NCI-H2196 (cell line): ENCODE data around the gene CNOT3.
"Not testable (repeated sequence)": the region's sequence is repeated elsewhere in the genome, so short reads cannot be mapped to it uniquely, and the experiment has no call there.

Experiments
- DNase-seq: peaks from one replicate; lab custom pipeline; 2025; ENCODE audit not compliant: unreplicated experiment; lab: John Stamatoyannopoulos, UW

CNOT3 gene

DNA sequence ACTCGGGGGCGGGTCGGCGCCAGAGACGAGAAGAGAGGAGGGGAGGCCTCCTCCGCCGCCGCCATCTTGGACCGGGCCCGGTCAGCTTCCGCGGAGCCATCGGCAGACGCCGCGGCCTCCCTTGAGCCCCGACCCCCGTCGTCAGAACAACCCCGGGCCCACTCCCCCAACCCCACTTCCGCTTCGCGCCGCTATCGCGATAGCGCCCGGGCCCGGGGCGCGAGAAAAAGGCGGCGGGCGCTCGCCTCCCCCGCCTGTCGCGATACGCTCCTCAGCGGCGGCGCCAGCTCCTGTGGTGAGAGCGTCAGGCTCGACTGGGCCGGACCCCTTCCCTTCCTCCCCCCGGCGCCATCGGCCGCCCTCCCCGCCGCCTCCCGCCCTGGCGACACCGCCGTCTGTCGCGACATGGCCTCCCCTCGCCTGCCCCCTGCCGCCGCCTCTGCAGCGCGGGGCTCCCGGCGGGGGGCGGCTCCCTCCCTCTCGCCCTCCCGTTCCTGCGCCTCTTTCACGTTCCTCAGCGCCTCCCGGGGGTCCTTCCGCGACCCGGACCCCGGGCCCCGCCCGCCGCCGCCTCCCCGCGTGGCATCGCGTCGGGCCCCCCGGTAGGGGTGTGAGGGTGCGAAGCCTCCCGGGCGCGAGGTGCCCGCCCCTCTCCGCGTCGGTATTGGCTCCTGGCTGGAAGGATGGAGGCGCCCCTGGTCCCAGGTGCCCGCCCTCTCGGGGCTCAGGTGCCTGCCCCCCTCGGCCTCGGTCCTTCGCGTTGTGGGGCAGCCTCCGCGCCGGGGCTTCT lies at the start of gene CNOT3:
Gene CNOT3 (plus strand): TSS at position 64 of the 790 bp plus-strand sequence. CDS start 5,217 bp downstream, outside the sequence.
- no peak for DNase-seq

DNA sequence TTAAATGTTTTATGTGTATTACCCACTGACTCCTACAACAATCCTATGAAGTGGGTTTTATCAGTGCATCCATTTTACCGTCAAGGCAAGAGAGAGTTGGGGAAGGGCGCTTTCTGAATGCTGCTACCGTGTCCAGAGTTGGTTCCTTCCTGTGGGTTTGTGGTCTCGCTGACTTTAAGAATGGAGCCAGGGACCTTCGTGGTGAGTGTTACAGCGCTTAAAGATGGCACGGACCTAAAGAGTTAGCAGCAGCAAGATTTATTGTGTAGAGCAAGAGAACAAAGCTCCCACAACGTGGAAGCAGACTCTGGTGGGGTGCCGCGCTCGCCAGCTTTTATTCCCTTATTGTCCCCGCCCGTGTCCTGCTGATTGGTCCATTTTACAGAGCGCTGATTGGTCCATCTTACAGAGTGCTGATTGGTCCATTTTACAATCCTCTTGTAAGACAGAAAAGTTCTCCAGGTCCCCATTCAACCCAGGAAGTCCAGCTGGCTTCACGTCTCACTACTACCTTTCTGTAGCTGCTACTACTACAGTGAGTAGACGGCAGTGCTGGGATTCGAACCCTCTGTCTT lies 43.0 kb upstream of the CNOT3 start:
- no peak for DNase-seq

DNA sequence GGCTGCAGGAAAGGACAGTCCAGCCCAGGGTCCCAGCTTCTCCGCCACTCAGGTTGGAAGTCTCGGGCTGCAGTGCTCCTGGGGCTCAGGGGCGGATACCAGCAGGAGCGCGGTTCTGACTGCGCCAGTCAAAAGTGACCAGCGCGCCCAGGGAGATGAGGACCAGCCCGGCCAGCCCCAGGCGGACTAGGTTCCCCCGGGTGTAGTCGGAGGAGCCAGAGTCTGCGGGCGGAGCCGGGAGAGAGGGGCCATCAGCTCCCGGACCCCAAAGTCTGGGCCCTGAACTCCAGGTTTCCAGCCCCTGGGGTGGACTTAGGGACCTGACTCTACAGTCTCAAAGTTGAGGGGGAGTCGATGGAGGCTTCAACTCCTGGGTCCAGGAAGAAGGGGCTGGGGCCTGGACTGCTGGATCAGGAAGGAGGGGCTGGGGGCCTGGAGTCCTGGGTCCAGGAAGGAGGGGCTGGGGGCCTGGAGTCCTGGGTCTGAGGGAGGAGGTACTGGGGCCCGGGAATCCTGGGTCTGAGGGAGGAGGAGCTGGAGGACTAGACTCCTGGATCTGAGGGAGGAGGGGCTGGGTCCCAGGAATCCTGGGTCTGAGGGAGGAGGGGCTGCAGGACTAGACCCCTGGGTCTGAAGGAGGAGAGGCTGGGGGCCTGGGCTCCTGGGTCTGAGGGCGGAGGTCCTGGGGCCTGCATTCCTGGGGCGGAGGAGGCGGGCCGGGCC lies 42.3 kb upstream of the CNOT3 start:
- no peak for DNase-seq

DNA sequence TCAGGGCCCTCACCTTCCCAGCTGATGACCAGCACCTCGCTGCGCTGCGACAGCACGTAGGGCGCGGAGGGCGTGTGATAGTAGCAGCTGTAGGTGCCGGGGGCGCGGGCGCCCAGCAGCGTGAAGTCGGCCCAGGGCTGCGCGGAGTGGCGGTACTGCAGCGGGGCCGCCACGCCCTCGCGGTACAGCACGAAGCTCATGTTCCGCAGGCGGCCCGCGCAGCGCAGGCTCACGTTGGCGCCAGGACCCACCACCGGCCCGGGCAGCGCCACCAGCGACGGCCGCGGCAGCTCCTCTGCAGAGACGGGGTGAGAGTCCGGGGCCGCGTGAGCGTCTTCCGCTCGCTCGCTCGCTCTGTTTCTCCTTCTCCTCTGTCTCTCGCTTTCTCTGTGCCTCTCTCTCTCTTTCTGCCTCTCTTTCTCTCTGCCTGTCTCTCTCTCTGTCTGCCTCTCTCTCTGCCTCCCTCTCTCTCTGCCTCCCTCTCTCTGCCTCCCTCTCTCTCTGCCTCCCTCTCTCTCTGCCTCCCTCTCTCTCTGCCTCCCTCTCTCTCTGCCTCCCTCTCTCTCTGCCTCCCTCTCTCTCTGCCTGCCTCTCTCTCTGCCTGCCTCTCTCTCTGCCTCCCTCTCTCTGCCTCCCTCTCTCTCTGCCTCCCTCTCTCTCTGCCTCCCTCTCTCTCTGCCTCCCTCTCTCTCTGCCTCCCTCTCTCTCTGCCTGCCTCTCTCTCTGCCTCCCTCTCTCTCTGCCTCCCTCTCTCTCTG lies 41.5 kb upstream of the CNOT3 start:
- DNase-seq: not testable (repeated sequence)

DNA sequence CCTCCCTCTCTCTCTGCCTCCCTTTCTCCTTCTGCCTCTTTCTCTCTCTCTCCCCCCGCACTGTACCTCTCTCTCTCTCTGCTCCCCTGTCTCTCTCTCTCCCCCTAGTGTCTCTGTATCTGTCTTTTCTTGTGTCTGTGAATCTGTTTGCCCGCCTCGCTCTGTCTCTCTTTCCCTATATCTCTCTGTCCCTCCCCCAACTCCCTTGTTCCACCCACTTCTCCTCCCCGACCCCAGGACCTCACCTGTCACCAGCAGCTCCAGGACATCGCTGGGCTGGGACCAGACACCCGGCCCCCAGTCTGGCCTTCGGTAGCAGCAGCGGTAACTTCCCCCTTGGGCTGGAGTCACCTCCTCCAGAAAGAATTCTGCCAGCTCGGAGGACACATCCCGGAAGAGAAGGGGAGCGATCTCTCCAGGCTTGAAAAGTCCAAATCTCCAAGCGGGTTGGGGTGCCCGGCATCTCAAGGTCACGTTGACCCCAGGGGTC lies 40.9 kb upstream of the CNOT3 start:
- no peak for DNase-seq

DNA sequence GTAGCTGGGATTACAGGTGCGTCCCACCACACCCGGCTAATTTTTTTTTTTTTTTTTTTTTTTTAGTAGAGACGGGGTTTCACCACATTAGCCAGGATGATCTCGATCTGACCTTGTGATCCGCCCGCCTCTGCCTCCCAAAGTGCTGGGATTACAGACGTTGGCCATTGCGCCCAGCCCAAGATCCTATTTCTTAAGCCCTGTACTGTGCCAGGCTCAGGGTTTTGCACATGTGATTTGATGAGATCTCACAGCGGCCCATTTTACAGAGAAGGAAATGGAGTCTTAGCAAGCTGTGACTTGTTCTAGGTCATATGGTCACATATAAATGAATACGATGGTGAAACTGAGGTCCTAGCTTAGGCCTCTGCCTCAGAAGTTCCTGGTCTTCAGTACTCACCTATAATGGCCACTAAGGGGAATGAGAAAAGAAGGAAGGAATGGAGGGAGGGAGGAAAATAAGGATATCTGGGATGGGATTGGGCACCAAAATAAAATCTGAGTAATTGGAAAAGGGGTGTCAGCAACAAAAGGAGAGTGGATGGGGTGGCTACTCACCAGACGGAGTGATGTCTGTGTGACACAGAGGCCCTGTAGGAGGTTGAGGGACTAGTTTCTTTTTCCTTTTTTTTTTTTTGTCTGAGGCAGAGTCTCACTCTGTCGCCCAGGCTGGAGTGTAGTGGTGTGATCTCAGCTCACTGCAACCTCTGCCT lies 38.2 kb upstream of the CNOT3 start:
- no peak for DNase-seq

DNA sequence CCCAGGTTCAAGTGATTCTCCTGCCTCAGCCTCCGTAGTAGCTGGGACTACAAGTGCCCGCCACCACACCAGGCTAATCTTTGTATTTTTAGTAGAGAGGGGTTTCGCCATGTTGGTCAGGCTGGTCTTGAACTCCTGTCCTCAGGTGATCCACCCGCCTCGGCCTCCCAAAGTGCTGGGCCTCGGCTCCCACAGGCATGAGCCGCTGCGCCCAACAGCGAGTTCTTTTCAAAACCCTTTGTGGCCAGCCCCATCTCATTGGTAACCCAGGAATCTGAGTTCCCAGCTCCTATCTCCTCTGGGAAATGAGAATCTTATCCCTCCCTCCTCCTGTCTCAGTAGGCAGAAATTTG lies 37.7 kb upstream of the CNOT3 start:
- not testable (repeated sequence) for DNase-seq

DNA sequence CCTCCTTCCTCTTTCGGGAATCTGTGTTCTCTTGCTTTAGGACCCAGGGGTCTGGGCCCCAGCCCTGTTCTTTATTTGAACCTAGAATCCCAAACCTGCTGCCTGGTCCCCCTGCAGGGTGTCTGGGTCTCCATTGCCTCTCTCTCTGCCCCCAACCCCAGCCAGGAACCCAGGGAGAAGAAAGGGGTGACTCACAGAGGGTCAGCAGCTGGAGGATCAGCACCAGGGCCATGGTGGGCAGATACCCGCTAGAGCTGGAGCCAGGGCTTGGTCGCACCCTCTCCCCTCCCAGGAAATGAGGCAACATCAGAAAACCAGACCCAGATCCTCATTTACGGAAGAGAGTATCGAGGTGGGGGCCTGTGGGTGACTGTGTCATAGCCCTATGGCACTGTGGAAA lies 37.0 kb upstream of the CNOT3 start, which contains the start of gene OSCAR:
Gene OSCAR (minus strand): TSS at position 243 of the 400 bp plus-strand sequence. CDS start 11 bp downstream, at position 232.
- no peak for DNase-seq

DNA sequence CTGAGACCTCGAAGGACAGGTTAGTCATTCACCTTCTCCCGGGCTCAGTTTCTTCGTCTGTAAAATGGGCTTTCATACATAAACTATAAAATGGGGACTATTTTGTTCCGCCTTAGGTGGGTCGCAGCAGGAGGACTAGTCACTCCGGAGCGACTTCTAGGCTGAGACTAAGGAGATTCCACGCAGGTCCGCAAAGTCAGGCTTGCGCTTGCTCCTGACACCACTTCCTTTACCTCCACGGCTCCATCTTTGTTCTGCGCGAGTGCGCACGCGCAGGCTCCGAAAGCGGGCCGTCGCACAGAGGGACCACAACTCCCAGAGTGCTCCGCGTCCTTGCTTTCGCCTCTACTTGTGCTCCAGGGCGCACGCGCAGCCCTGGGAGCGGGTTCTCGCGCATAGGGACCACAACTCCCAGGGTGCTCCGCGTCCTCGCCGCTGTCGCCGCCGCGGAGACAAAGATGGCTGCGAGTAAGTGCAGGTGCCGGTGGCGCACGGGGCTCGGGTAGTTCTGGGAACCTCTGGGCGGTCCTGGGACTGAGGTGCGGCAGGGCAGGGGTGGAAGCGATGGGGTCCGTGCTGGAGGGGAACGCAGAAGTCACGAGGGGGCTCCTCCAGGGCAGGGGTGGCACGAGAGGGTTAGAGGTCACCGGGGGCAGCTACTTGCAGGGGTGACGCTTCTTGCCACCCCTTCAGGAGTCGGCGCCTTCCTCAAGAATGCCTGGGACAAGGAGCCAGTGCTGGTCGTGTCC lies 35.0 kb upstream of the CNOT3 start, which contains the start of gene NDUFA3:
Gene NDUFA3 (plus strand): TSS at position 435 of the 749 bp plus-strand sequence. CDS start 24 bp downstream, at position 459.
- peak; percentile 98 for DNase-seq

DNA sequence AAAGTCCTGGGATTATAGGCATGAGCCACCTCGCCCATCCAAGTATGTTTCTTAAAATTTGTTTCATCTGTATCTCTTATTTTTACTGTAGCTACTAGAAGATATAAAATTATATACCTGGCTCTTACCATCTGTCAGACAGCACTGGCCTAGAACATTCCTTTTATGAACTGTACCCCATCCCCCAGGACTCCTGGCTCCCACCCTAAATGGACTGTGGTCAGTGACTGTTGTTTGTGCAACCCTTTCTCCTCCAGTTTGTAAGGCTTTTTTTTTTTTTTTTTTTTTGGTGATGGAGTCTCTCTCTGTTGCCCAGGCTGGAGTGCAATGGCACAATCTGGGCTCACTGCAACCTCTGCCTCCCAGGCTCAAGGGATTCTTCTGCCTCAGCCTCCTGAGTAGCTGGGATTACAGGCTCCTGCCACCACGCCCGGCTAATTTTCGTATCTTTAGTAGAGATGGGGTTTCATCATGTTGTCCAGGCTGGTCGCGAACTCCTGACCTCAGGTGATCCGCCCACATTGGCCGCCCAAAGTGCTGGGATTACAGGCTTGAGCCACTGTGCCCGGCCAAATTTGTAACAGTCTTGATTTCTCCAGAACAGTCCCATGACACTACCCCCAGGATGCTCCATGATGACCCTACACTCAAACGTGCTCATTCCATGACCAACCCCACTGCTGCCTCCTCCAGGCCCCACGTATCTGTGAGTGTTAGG lies 32.4 kb upstream of the CNOT3 start:
- no peak for DNase-seq

DNA sequence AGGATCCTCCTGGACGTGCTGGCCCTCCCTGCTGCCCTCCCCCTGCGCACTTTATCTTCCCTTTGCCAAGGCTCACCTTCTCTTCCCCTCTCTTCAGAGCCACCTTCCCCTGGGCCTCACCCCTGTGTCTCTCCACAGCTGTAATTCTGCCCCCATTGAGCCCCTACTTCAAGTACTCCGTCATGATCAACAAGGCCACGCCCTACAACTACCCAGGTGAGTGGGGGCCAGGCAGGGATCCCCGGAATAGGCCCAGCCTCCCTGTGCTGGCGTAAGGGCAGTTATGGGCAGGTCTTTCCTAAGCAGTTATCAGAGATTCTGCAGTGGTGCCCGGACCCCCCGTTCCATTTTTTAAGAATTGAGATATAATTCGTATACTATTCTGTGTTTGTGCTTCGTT lies 31.8 kb upstream of the CNOT3 start:
- DNase-seq: no peak

DNA sequence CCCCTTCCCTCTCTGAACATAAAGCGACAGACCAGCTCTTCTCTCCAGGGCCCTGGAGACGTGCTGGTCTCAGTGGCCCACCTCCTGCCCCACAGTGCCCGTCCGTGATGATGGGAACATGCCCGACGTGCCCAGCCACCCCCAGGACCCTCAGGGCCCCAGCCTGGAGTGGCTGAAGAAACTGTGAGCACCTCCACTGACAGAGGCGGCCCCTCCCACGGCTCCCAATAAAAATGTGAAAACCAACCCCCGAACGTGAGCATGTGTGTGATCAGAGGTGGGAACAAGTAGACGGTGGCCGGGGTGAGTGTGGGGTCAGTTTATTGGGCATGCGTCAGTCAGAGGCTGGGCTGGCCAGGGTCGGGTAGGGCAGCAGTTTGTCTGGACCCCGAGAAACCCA lies 30.8 kb upstream of the CNOT3 start:
- DNase-seq: no peak

DNA sequence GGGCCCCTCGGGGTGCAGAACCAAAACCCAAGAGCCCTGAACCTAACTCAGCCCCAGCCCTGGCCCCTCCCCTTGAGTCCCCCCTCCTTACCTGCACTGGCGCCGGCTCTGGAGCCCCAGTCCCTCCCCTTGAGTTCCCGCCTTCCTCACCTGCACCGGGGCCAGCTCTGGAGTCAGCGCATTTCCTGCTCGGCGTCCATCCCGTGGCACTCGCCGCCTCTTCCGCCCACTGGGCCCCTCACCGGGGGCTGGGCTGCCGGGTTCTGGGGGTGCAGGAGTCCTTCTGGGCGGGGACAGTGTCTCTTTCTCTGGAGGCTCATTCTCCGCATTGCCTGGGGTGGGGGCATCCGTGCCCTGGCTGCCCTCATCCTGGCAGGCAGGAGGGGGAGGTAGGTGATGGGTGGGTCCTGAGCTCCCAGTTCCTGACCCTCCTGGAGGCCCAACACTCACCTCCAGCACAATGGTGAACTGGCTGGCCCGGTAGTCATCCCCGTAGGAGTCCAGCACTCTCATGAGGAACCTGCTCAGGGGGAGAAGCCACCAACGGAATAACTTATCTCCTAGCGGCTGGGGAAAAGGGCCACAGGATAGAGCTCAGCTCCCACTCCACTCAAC lies 29.6 kb upstream of the CNOT3 start:
- DNase-seq: no peak

DNA sequence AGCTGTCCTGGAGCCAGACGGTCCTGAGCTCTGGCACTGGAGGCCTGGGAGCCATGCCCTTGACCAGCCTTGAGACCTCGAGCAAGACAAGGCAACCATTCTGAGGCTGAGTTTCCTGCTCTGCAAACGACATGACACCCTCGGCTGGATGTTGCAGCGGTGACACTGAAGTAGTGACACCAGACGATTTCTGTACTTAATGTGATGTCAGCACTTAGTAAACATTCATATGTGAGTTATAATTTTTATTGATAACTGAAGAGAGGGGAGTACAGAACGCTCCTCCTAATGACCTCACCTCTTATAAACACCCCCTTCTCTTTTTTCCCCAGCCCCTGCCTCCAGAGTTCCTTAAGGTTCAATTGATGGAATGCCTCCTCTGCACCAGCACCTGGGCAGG lies 29.1 kb upstream of the CNOT3 start:
- no peak for DNase-seq

DNA sequence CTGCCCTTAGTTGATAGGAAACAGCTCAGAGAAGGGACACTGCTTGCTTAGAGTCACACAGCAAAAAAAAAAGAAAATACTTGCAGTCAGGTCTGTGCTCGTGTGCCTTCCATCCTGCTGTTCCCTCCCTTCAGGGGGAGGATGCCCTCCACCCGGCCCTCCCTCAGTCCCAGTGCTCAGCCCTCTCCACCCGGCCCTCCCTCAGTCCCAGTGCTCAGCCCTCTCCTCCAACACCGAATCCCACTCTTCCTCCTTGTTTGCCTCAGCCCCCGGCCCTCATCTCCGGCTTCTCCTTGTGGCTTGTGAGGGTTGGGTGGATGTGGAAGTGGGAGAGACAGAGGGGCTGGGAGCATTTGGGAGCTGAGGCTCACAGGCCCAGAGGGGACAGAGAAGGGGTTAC lies 27.9 kb upstream of the CNOT3 start:
- DNase-seq: no peak

DNA sequence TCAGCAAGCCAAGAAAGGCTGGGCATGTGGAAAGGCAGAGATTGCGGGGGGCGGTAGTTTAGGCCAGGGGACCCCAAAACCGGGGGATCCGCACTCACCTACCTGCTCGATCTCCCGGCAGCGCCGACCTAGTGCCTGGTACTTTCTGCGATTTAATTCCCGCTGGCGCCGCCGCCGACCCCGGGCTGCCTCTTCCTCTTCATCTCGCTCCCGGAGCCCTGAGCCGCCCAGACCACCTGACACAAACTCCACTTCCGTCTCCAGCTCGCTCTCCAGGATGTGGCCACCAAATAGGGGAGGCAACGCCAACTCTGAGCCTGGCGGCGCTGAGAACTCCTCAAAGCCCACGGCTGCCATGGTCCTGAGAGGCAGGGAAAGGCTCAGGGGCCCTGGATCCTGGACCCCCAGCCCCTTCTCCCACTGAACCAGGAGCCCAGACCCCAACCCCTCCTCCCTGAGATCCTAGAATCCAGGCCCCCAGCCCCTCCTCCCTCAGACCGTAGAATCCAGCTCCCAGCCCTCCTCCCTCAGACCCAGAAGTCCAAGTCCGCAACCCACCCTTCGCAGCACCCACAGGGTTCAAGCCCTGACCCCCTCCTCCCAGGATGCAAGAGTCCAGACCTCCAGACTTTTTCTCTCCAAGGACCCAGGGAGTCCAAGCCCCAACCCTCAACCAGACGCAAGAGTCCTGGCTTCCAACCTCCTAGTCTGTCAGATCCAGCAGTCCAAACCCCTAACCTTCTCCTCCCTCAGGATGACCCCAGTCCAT lies 23.0 kb upstream of the CNOT3 start:
- DNase-seq: peak; percentile 45

DNA sequence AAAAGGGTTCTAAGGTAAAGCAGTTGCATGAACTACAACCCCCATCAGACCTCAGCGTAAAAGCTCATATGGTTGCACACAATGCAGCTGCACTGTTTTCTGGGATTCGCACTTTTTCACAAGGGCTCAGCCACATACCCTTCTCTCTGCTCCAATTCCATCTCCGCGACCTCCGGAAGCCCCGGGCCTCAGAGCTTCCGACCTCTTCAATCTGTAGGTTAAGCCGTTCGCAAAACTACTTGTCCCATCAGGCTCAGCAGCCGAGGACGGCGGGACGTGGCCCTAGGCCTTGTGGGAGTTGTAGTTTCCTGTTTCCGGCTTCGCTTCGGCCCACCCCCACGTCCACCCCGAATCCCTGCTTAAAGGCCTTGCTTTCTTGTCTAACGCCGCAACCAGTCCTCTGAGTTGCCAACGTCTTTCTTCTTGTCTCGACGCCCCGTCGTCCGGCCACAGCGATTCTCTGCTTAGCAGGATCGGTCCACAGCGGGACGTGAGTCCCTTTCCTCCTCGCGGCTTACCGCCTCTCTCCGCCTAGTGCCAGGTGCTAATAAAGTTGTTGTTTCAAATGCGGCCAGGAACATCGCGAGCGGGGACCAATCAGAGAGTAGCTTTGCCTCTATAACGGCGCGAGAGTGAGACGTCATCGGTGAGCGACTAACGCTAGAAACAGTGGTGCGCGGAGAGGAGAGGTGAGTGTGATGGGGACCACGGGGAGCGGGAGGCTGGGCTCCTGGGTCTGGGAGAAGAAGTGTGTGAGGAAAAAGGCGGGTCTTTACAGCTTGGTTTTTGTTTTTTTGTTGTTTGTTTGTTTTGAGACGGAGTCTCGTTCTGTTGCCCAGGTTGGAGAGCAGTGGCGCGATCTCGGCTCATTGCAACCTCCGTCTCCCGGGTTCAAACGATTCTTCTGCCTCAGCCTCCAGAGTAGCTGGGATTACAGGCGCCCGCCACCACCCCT lies 22.2 kb upstream of the CNOT3 start, which contains the start of the genes PRPF31 and TFPT:
Gene PRPF31 (plus strand): TSS at position 646 of the 955 bp plus-strand sequence. CDS start 2,525 bp downstream, outside the sequence.
Gene TFPT (minus strand): TSS at position 549 of the 955 bp plus-strand sequence. CDS start 388 bp downstream, at position 161.
- peak; percentile 99 for DNase-seq
